Measurements from ENCODE around the gene MFNG.

Gene MFNG

GRCh38 chr22:37443977-37444376 is 42.2 kb downstream of the MFNG start:
- DNase-seq: no peak

- no peak for DNase-seq
Measured at GRCh38 chr22:37443086-37443485, 43.1 kb downstream of the MFNG start.

- DNase-seq: peak; percentile 23
Measured at GRCh38 chr22:37442537-37442936, 43.6 kb downstream of the MFNG start.

- no peak for DNase-seq
Measured at GRCh38 chr22:37442135-37442534, 44.0 kb downstream of the MFNG start.

GRCh38 chr22:37440875-37441274 is 45.3 kb downstream of the MFNG start:
- no peak for DNase-seq

GRCh38 chr22:37439347-37439746 is 46.8 kb downstream of the MFNG start:
- no peak for DNase-seq

- no peak for DNase-seq
Measured at GRCh38 chr22:37435970-37436603, 50.1 kb downstream of the MFNG start.

GRCh38 chr22:37433786-37434185 is 52.4 kb downstream of the MFNG start:
- no peak for DNase-seq

- DNase-seq: no peak
Measured at GRCh38 chr22:37432708-37433054, 53.5 kb downstream of the MFNG start.

- DNase-seq: no peak
Measured at GRCh38 chr22:37431801-37432707, 54.1 kb downstream of the MFNG start.

- DNase-seq: no peak
Measured at GRCh38 chr22:37431366-37431765, 54.8 kb downstream of the MFNG start.

- DNase-seq: no peak
Measured at GRCh38 chr22:37430941-37431340, 55.2 kb downstream of the MFNG start.

GRCh38 chr22:37428649-37429586 is 57.3 kb downstream of the MFNG start:
- no peak for DNase-seq

- DNase-seq: no peak
Measured at GRCh38 chr22:37427711-37428635, 58.2 kb downstream of the MFNG start.

GRCh38 chr22:37427135-37427710 is 59.0 kb downstream of the MFNG start, which contains the start of gene ELFN2:
Gene ELFN2 (minus strand): TSS chr22:37427479. CDS start chr22:37375534, 51,945 bp downstream.
- no peak for DNase-seq

GRCh38 chr22:37426706-37427134 is 59.5 kb downstream of the MFNG start:
- no peak for DNase-seq

GRCh38 chr22:37425800-37426705 is 60.1 kb downstream of the MFNG start:
- no peak for DNase-seq

- DNase-seq: no peak
Measured at GRCh38 chr22:37425369-37425768, 60.8 kb downstream of the MFNG start.

- DNase-seq: no peak
Measured at GRCh38 chr22:37423283-37423682, 62.9 kb downstream of the MFNG start.

GRCh38 chr22:37421468-37421877 is 64.7 kb downstream of the MFNG start:
- no peak for DNase-seq

Measured in DMS153 (cell line).